K562 (cell line): ENCODE measurements around the gene EGFL6. TPM values are rescaled to one million over a fixed set of nuclear protein-coding genes. Genes with fewer than 3 reads are reported as not detected.
A peak's percentile ranks its signal among the peaks of the same experiment; 100 is the strongest.

Experiments used
- EWSR1 ChIP-seq: fragments of 450-650 bp; IDR thresholded peaks from 2 replicates; pipeline ENCODE4 v1.6.1; 2018; ENCODE audit warnings: borderline replicate concordance, mild to moderate bottlenecking, low read depth, moderate library complexity; ENCODE audit not compliant: partially characterized antibody
- LARP7 ChIP-seq: fragments of 450-650 bp; IDR thresholded peaks from 2 replicates; pipeline ENCODE4 v1.6.1; 2016
- NEUROD1 ChIP-seq: fragments of 150-350 bp; IDR thresholded peaks from 2 replicates; pipeline ENCODE4 v1.6.1; 2014; ENCODE audit warnings: borderline replicate concordance, low read length, low read depth; ENCODE audit not compliant: partially characterized antibody
- ZBTB26 ChIP-seq: fragments of 450-650 bp; formaldehyde crosslinking; IDR thresholded peaks from 2 replicates; pipeline ENCODE4 v1.4.0; 2022; ENCODE audit warnings: missing genetic modification characterization
- ZBTB49 ChIP-seq: sonication (generic); formaldehyde crosslinking; IDR thresholded peaks from 2 replicates; pipeline ENCODE4 v1.8.0; 2022; ENCODE audit warnings: missing genetic modification reagents, mild to moderate bottlenecking, borderline replicate concordance
- ZNF24 ChIP-seq: fragments of 450-650 bp; IDR thresholded peaks from 2 replicates; pipeline ENCODE4 v1.6.1; 2016
- polyA plus RNA-seq, 8 experiments: library from polyadenylated mRNA; depleted of rRNA in 4 of 8; stranded (reverse) in 5 of 8; unstranded in 3 of 8; fragments of >200 nt; fragmentation: Nextera tagmentation in 2 of 8; fragmentation: Illumina TruSeq in 1 of 8; extraction: Ambion mirVana in 2 of 8; extraction: Trizol in 1 of 8; gene quantifications; 2 replicates each; pipeline versions ENCODE4 v1.2.1 to v1.2.3, GENCODE V29; 2011 to 2014; ENCODE audit warnings: inconsistent platforms in 1 of 8, missing spikeins in 1 of 8
- total RNA-seq, 7 experiments: library from RNA; depleted of rRNA in 6 of 7; stranded (reverse); fragments of >200 nt in 6 of 7; fragmentation: Illumina TruSeq in 2 of 7; extraction: Trizol in 2 of 7; gene quantifications; 2 replicates each; pipeline versions ENCODE4 v1.2.1 to v1.2.3, GENCODE V29; 2011 to 2021; ENCODE audit warnings: low replicate concordance in 1 of 7
- TF ChIP-seq, protein P1 (sequence below), 2 experiments: fragments of 450-650 bp; IDR thresholded peaks; 2 replicates each; pipeline ENCODE4 v1.6.1; 2016
- TF ChIP-seq, protein P2 (sequence below): sonication (generic); formaldehyde crosslinking; IDR thresholded peaks from 2 replicates; pipeline ENCODE4 v1.8.1; 2023; ENCODE audit warnings: mild to moderate bottlenecking, missing genetic modification reagents
- TF ChIP-seq, protein P3 (sequence below), 2 experiments: fragments of 450-650 bp in 1 of 2; sonication (generic) in 1 of 2; formaldehyde crosslinking in 1 of 2; IDR thresholded peaks; 2 replicates each; pipeline versions ENCODE4 v1.7.1 to v1.9.0; 2016 to 2022; ENCODE audit warnings: inconsistent platforms in 1 of 2, mild to moderate bottlenecking in 1 of 2, missing genetic modification reagents in 1 of 2

EGFL6 gene
- total and polyA plus RNA-seq, 9 of the 15 experiments (the other 6 are each of a cell fraction or from before 2014, with no cell fraction given), result 0.01 TPM; not detected in 8

- TF ChIP-seq ZBTB26 (0 out of 2 replicates have a peak, but pooled peaks have one; percentile 46), NEUROD1 (peak; percentile 80), EWSR1 (no peak), ZBTB49 (no peak), LARP7 (no peak), ZNF24 (0 out of 2 replicates have a peak, but pooled peaks have one; percentile 50)
- TF ChIP-seq, protein P1, sequence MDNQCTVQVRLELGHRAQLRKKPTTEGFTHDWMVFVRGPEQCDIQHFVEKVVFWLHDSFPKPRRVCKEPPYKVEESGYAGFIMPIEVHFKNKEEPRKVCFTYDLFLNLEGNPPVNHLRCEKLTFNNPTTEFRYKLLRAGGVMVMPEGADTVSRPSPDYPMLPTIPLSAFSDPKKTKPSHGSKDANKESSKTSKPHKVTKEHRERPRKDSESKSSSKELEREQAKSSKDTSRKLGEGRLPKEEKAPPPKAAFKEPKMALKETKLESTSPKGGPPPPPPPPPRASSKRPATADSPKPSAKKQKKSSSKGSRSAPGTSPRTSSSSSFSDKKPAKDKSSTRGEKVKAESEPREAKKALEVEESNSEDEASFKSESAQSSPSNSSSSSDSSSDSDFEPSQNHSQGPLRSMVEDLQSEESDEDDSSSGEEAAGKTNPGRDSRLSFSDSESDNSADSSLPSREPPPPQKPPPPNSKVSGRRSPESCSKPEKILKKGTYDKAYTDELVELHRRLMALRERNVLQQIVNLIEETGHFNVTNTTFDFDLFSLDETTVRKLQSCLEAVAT (IDR thresholded peaks at IDR 0.05), result 0 out of 4 replicates have a peak, but pooled peaks of 1 of the 2 experiments have one; percentile 35
- TF ChIP-seq, protein P2, sequence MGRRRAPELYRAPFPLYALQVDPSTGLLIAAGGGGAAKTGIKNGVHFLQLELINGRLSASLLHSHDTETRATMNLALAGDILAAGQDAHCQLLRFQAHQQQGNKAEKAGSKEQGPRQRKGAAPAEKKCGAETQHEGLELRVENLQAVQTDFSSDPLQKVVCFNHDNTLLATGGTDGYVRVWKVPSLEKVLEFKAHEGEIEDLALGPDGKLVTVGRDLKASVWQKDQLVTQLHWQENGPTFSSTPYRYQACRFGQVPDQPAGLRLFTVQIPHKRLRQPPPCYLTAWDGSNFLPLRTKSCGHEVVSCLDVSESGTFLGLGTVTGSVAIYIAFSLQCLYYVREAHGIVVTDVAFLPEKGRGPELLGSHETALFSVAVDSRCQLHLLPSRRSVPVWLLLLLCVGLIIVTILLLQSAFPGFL (CRISPR knock-in tag), result no peak
- TF ChIP-seq, protein P3, sequence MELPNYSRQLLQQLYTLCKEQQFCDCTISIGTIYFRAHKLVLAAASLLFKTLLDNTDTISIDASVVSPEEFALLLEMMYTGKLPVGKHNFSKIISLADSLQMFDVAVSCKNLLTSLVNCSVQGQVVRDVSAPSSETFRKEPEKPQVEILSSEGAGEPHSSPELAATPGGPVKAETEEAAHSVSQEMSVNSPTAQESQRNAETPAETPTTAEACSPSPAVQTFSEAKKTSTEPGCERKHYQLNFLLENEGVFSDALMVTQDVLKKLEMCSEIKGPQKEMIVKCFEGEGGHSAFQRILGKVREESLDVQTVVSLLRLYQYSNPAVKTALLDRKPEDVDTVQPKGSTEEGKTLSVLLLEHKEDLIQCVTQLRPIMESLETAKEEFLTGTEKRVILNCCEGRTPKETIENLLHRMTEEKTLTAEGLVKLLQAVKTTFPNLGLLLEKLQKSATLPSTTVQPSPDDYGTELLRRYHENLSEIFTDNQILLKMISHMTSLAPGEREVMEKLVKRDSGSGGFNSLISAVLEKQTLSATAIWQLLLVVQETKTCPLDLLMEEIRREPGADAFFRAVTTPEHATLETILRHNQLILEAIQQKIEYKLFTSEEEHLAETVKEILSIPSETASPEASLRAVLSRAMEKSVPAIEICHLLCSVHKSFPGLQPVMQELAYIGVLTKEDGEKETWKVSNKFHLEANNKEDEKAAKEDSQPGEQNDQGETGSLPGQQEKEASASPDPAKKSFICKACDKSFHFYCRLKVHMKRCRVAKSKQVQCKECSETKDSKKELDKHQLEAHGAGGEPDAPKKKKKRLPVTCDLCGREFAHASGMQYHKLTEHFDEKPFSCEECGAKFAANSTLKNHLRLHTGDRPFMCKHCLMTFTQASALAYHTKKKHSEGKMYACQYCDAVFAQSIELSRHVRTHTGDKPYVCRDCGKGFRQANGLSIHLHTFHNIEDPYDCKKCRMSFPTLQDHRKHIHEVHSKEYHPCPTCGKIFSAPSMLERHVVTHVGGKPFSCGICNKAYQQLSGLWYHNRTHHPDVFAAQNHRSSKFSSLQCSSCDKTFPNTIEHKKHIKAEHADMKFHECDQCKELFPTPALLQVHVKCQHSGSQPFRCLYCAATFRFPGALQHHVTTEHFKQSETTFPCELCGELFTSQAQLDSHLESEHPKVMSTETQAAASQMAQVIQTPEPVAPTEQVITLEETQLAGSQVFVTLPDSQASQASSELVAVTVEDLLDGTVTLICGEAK (IDR thresholded peaks at IDR 0.05), result no peak
- TF ChIP-seq, protein P3 (CRISPR knock-in tag; IDR thresholded peaks at IDR 0.05), result no peak
These were observed 78.4 kb downstream of the EGFL6 start (continued) for GRCh38 chrX:13647709-13648212.
